IgD-negative memory B cell (primary cell): Measurements from ENCODE around the gene IFRD2. TPM values are rescaled to one million over a fixed set of nuclear protein-coding genes. Genes with fewer than 3 reads are reported as not detected.

ENCODE experiments used
- H3K27ac Mint-ChIP-seq, 3 donors: one replicate each; pipeline ENCODE4 v1.8.0; 2020 to 2022; ENCODE audit warnings: mild to moderate bottlenecking in 3 of 3, mixed read lengths in 3 of 3, moderate library complexity in 1 of 3
- H3K27me3 Mint-ChIP-seq: one replicate; pipeline ENCODE4 v1.8.0; 2021; ENCODE audit warnings: mixed read lengths
- H3K36me3 Mint-ChIP-seq: one replicate; pipeline ENCODE4 v1.8.0; 2020; ENCODE audit warnings: mild to moderate bottlenecking, mixed read lengths
- H3K4me1 Mint-ChIP-seq, 3 donors: one replicate each; pipeline ENCODE4 v1.8.0; 2020 to 2022; ENCODE audit warnings: mixed read lengths in 3 of 3, mild to moderate bottlenecking in 1 of 3
- H3K4me3 Mint-ChIP-seq, 4 donors: one replicate each; pipeline ENCODE4 v1.8.0; 2020 to 2022; ENCODE audit warnings: mild to moderate bottlenecking in 4 of 4, mixed read lengths in 4 of 4, moderate library complexity in 3 of 4
- H3K9me3 Mint-ChIP-seq, 3 donors: one replicate each; pipeline ENCODE4 v1.8.0; 2020 to 2021; ENCODE audit warnings: mixed read lengths in 3 of 3, mild to moderate bottlenecking in 1 of 3
- polyA plus RNA-seq: library from polyadenylated mRNA; unstranded; fragments of 300-500 nt; fragmentation: Illumina TruSeq; gene quantifications from one replicate; pipeline ENCODE4 v1.2.3, GENCODE V29; 2021

Gene IFRD2
- polyA plus RNA-seq, 1 donor from 2014 or later, result 58.6 TPM

GRCh38 chr3:50299929-50300680 lies 7.9 kb upstream of the IFRD2 start:
- Mint-ChIP-seq H3K27ac (peak overlapping the region; percentile 86 to 98 (median 98)), H3K36me3 (no peaks in the 10 kb centered on the region), H3K4me1 (peaks cover 12 to 23% (median 18%) of the 10 kb centered on the region in 3 donors), H3K27me3 (no peaks in the 10 kb centered on the region), H3K9me3 (no peaks in the 10 kb centered on the region), H3K4me3 (peak overlapping the region; percentile 83 to 99 (median 98))

GRCh38 chr3:50299638-50299928 lies 7.4 kb upstream of the IFRD2 start:
- Mint-ChIP-seq H3K27ac (peak overlapping the region; percentile 86 to 98 (median 98)), H3K9me3 (no peaks in the 10 kb centered on the region), H3K4me1 (peaks cover 12 to 23% (median 16%) of the 10 kb centered on the region in 3 donors), H3K36me3 (no peaks in the 10 kb centered on the region), H3K4me3 (peak overlapping the region; percentile 83 to 99 (median 98)), H3K27me3 (no peaks in the 10 kb centered on the region)

DNA sequence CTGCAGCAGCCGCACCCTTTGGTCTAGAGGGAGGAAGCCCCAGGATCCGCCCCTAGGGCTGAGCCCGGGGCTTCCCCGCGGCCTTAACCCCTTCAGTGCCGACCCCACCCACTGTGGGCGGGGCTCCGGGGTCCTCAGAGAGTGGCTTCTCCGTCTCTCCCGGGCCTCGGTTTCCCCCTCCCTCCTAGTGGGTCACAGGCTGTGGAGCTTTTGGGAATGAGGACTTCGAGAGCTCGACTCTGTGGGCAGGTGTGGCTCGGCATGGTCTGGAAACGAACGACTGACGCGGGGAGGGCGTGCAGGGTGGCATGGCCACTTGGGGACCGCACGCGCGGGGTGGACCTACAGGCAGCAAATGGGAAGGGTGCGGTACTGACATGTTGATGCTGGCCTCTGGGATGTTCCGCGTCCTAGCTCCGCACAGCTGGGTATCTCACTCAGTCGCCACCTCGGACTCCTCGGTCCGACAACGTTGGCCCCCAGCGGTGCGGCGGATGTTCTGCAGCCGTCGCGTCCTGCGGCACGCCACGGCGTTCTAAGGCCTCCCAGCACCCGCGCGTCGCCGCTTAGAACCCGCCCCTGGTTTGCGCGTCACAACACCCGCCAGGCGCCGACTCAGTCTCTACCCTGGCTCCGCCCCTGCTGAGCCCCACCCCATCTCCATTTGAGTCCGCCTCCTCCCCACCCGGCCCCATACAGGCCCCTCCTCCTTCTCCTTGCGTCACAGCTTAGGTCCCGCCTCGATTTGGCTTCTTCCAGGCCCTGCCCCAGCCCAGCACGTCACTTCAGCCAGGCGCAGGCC lies 6.8 kb upstream of the IFRD2 start, which contains the start of the genes HYAL3 and NAA80:
Gene HYAL3, minus strand, starts transcription at position 570 of the 802 bp plus-strand sequence. CDS start 3,803 bp downstream, outside the sequence.
Gene NAA80, minus strand, starts transcription at position 570 of the 802 bp plus-strand sequence. CDS start 1,942 bp downstream, outside the sequence.
- H3K36me3 Mint-ChIP-seq, result no peaks in the 10 kb centered on the region
- peak within 1 kb of the TSS; percentile 86 to 98 (median 98) for H3K27ac Mint-ChIP-seq
- H3K9me3 Mint-ChIP-seq, result no peaks in the 10 kb centered on the region
- H3K4me1 Mint-ChIP-seq, result peaks cover 12 to 23% (median 15%) of the 10 kb centered on the region in 3 donors
- no peaks in the 10 kb centered on the region for H3K27me3 Mint-ChIP-seq
- peak within 1 kb of the TSS; percentile 83 to 99 (median 98) for H3K4me3 Mint-ChIP-seq

- Mint-ChIP-seq H3K4me3 (peak overlapping the region; percentile 83 to 99 (median 98)), H3K9me3 (no peaks in the 10 kb centered on the region), H3K36me3 (no peaks in the 10 kb centered on the region), H3K4me1 (peaks cover 12 to 23% (median 17%) of the 10 kb centered on the region in 3 donors), H3K27me3 (no peaks in the 10 kb centered on the region), H3K27ac (peak overlapping the region in 2 of 3 donors; percentile 86 to 98)
These were observed 5.9 kb upstream of the IFRD2 start for GRCh38 chr3:50297896-50298725.

GRCh38 chr3:50297384-50297775 lies 5.2 kb upstream of the IFRD2 start:
- H3K27me3 Mint-ChIP-seq, result no peaks in the 10 kb centered on the region
- peaks cover 15 to 26% (median 24%) of the 10 kb centered on the region in 3 donors for H3K4me1 Mint-ChIP-seq
- H3K4me3 Mint-ChIP-seq, result peak overlapping the region in 1 of 4 donors; percentile 83
- H3K36me3 Mint-ChIP-seq, result no peaks in the 10 kb centered on the region
- no peaks in the 10 kb centered on the region for H3K9me3 Mint-ChIP-seq
- H3K27ac Mint-ChIP-seq, result peak overlapping the region in 2 of 3 donors; percentile 59 to 86

DNA sequence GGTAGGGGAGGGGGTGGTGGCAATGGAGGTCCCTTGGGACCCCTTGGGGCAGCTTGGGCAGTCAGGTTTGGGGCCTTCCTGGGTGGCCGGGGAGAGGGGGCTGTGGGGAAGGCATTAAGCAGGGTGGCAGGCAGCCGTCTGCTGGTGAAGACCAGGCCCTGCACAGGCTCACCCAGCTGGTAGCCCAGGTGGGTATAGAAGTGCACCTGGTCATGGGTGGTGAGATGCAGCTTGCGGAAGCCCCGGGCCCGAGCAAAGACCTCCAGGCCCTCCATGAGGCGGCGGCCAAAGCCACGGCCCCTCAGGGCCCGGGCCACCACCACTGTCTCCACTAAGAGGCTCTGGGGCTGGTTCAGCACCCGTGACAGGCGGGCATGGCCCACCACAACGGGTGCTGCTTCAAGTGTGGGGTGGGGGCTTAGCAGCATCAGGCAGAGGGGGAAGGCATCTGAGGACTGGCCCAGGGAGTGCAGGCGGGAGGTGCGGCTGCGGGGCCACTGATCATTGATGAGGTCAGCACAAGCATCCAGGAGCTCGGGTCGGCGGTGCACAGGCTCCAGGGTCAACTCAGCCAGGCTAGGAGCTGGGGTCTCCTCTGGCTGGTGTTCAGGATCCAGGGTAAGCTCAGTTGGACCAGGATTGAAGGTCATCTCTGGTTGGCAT lies 4.6 kb upstream of the IFRD2 start:
- H3K4me1 Mint-ChIP-seq, result peaks cover 17 to 26% (median 24%) of the 10 kb centered on the region in 3 donors
- peak overlapping the region in 1 of 3 donors; percentile 59 for H3K27ac Mint-ChIP-seq
- H3K9me3 Mint-ChIP-seq, result no peaks in the 10 kb centered on the region
- peak overlapping the region in 3 of 4 donors; percentile 73 to 83 (median 74) for H3K4me3 Mint-ChIP-seq
- H3K27me3 Mint-ChIP-seq, result no peaks in the 10 kb centered on the region
- no peaks in the 10 kb centered on the region for H3K36me3 Mint-ChIP-seq

DNA sequence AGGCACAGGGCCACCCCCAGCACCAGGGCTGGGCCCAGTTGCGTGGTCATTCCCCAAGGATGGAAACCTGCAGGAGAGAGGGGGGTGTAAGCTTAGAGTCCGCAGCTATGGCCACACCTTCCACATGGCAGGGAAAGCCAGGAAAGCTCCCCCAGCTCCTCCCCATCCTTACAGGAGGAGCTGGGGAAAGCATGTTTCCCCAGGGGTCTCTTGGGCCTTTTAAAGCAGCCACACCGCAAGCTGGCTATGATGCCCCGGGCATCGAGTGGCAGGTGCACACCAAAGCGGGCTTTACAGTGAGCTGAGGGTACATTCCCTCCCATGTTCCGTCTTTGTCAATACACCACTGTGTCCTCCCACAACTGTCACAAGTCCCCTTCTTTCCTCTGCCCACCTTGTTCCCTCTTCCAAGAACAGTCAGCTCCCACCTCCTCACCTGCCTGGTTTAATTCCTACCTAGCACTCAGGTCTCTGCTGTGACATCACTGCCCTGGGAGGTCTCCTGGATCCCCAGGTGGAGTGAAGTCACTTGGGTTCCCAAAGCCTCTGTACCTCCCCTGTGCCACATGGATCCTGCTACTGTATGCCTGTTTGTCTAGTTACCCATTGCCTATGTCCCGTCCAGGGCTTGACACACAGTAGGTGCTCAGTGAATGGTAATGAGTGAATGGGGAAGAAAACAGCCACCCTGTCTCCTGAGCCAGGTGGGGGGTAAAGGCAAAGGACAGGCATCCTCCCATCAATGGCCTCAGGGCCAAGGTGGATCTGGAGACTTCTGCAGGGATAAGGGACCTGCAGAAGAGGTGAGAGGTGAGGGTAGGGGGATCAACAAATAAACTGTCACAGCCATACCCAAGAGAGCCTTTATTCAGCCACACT lies 3.6 kb upstream of the IFRD2 start:
- no peaks in the 10 kb centered on the region for H3K27me3 Mint-ChIP-seq
- H3K36me3 Mint-ChIP-seq, result no peaks in the 10 kb centered on the region
- H3K9me3 Mint-ChIP-seq, result no peaks in the 10 kb centered on the region
- H3K4me3 Mint-ChIP-seq, result peak overlapping the region in 3 of 4 donors; percentile 52 to 73 (median 70)
- peaks cover 22 to 29% (median 28%) of the 10 kb centered on the region in 3 donors for H3K4me1 Mint-ChIP-seq
- peak overlapping the region in 1 of 3 donors; percentile 88 for H3K27ac Mint-ChIP-seq

GRCh38 chr3:50294492-50295403 lies 2.5 kb upstream of the IFRD2 start:
- Mint-ChIP-seq H3K4me3 (no peak overlapping the region), H3K9me3 (no peaks in the 10 kb centered on the region), H3K36me3 (peaks cover 2% of the 10 kb centered on the region), H3K27me3 (no peaks in the 10 kb centered on the region), H3K4me1 (peaks cover 15 to 23% (median 20%) of the 10 kb centered on the region in 3 donors), H3K27ac (peak overlapping the region in 1 of 3 donors; percentile 53)

- peak overlapping the region in 2 of 3 donors; percentile 46 to 53 for H3K27ac Mint-ChIP-seq
- H3K9me3 Mint-ChIP-seq, result no peaks in the 10 kb centered on the region
- H3K36me3 Mint-ChIP-seq, result peaks cover 2% of the 10 kb centered on the region
- no peaks in the 10 kb centered on the region for H3K27me3 Mint-ChIP-seq
- H3K4me3 Mint-ChIP-seq, result peak overlapping the region in 1 of 4 donors; percentile 80
- peaks cover 14 to 22% (median 18%) of the 10 kb centered on the region in 3 donors for H3K4me1 Mint-ChIP-seq
These were observed 1.9 kb upstream of the IFRD2 start for GRCh38 chr3:50294089-50294488.

DNA sequence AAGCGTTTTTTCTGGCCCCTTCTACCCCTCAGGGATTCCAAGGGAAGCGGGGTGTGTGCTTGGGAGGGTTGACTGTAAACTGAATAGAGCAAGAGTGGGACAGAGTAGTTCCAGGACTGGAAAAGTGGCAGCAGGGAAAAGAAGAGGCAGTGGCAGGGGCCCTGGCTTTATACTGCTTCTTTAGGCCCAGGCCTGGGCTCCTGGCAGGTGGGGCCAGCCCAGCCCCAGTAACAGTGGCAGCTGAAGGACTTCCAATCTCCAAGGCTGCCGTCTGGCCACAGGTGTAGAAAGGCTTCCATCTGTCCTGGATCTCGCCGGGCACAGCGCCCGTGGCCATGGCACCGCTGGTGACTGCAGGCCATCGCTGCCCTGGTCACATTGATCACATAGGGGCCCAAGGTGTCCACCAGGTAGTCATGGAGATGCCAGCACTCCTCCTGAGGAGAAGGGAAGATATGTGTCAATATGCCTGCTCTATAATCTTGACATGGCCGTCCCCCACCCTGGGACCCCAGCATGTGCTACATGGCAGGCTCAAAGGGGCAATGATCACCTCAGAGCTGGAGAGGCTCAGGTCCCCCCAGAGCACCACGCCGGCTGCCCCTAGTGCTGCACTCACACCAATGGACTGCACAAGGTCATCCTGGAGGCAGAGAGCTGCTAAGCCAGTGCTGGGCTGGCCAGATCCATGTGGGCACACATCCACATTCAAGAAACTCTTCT lies 1.0 kb upstream of the IFRD2 start:
- Mint-ChIP-seq H3K9me3 (no peaks in the 10 kb centered on the region), H3K4me1 (peaks cover 14 to 21% (median 16%) of the 10 kb centered on the region in 3 donors), H3K27ac (peak overlapping the region in 2 of 3 donors; percentile 39 to 47), H3K36me3 (peaks cover 2% of the 10 kb centered on the region), H3K4me3 (peak overlapping the region in 2 of 4 donors; percentile 80 to 94), H3K27me3 (no peaks in the 10 kb centered on the region)

- no peaks in the 10 kb centered on the region for H3K9me3 Mint-ChIP-seq
- peaks cover 9 to 14% (median 10%) of the 10 kb centered on the region in 3 donors for H3K4me1 Mint-ChIP-seq
- no peak overlapping the region for H3K27ac Mint-ChIP-seq
- peaks cover 4% of the 10 kb centered on the region for H3K36me3 Mint-ChIP-seq
- no peaks in the 10 kb centered on the region for H3K27me3 Mint-ChIP-seq
- peak overlapping the region in 2 of 4 donors; percentile 33 to 68 for H3K4me3 Mint-ChIP-seq
These were observed 2.0 kb downstream of the IFRD2 start for GRCh38 chr3:50290161-50290641.

DNA sequence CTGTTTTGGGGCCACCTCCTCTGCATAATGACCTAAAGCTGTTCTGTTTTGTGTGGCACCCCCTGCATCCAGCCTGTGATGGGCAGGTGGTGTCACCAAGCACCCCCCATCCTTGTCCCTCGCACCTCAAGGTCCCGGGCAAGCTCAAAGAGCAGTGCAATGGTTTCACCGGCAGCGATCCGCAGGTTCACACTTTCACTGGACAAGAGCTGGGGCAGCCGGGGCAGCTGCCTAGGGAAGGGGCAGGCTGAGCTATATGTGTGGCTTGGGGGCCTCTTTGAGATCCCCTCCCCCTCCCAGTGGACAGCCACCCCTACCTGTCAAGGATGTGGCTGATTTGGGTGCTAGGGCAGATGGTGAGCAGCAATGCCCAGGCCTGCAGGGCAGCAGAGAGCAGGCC lies 3.1 kb downstream of the IFRD2 start:
- Mint-ChIP-seq H3K4me3 (peak overlapping the region in 2 of 4 donors; percentile 67 to 68), H3K27ac (peak overlapping the region in 1 of 3 donors; percentile 60), H3K4me1 (peaks cover 9 to 14% (median 10%) of the 10 kb centered on the region in 3 donors), H3K9me3 (no peaks in the 10 kb centered on the region), H3K27me3 (no peaks in the 10 kb centered on the region), H3K36me3 (peaks cover 4% of the 10 kb centered on the region)
